ENCODE results near the gene POGLUT3.

DNA sequence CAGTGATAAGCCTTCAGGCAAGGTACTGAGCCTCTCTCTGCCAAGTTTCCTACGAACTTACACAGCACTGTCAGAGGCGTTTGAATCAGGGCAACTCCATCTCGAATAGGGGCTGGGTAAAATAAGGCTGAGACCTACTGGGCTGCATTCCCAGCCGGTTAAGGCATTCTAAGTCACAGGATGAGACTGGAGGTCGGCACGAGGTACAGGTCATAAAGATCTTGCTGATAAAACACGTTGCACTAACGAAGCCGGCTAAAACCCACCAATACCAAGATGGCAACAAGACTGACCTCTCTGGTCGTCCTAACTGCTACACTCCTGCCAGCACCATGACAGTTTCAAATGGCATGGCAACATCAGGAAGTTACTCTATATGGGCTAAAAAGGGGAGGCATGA is 20.4 kb upstream of the POGLUT3 start:
- TF ChIP-seq, protein P1, sequence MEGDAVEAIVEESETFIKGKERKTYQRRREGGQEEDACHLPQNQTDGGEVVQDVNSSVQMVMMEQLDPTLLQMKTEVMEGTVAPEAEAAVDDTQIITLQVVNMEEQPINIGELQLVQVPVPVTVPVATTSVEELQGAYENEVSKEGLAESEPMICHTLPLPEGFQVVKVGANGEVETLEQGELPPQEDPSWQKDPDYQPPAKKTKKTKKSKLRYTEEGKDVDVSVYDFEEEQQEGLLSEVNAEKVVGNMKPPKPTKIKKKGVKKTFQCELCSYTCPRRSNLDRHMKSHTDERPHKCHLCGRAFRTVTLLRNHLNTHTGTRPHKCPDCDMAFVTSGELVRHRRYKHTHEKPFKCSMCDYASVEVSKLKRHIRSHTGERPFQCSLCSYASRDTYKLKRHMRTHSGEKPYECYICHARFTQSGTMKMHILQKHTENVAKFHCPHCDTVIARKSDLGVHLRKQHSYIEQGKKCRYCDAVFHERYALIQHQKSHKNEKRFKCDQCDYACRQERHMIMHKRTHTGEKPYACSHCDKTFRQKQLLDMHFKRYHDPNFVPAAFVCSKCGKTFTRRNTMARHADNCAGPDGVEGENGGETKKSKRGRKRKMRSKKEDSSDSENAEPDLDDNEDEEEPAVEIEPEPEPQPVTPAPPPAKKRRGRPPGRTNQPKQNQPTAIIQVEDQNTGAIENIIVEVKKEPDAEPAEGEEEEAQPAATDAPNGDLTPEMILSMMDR (IDR thresholded peaks at IDR 0.05; ENCODE audit: low read depth, low read length), result no peak
- TF ChIP-seq POLR2A (IDR thresholded peaks at IDR 0.05; ENCODE audit: extremely low read depth, insufficient read length) (no peak), MYC (IDR thresholded peaks at IDR 0.05; ENCODE audit: low read depth, low read length) (no peak)
- TF ChIP-seq, protein P2, sequence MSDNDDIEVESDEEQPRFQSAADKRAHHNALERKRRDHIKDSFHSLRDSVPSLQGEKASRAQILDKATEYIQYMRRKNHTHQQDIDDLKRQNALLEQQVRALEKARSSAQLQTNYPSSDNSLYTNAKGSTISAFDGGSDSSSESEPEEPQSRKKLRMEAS (IDR thresholded peaks at IDR 0.05; ENCODE audit: low read depth, low read length), result no peak

All from NB4 (cell line).